Adipocyte (in vitro differentiated cells): ENCODE results near the gene TPCN2.
A peak's percentile ranks its signal among the peaks of the same experiment; 100 is the strongest.
"Not testable (repeated sequence)": the region's sequence is repeated elsewhere in the genome, so short reads cannot be mapped to it uniquely, and the experiment has no call there.

Experiments used
- DNase-seq: peaks from one replicate; pipeline ENCODE4 v3.0.0-alpha.2; 2015; ENCODE audit warnings: low read depth
- H3K27me3 ChIP-seq: replicated peaks from 2 replicates; pipeline ENCODE4 v1.7.0; 2013; ENCODE audit warnings: mild to moderate bottlenecking, low read length, moderate library complexity; ENCODE audit not compliant: control insufficient read depth, insufficient read depth
- H3K36me3 ChIP-seq: 2 replicates; pipeline ENCODE4 v1.7.0; 2013; ENCODE audit warnings: low read length, mild to moderate bottlenecking, moderate library complexity; ENCODE audit not compliant: control insufficient read depth, insufficient read depth, severe bottlenecking
- H3K4me1 ChIP-seq: 2 replicates; pipeline ENCODE4 v1.7.0; 2013; ENCODE audit warnings: mild to moderate bottlenecking, low read length, moderate library complexity; ENCODE audit not compliant: control insufficient read depth, insufficient read depth
- H3K4me3 ChIP-seq: 2 replicates; pipeline ENCODE4 v1.7.0; 2013; ENCODE audit warnings: mild to moderate bottlenecking, low read length, moderate library complexity
- H3K9ac ChIP-seq: 2 replicates; pipeline ENCODE4 v1.7.0; 2013; ENCODE audit warnings: mild to moderate bottlenecking, low read length, moderate library complexity
- H3K9me3 ChIP-seq: 2 replicates; pipeline ENCODE4 v1.7.0; 2013; ENCODE audit warnings: mild to moderate bottlenecking, low read length, moderate library complexity; ENCODE audit not compliant: control insufficient read depth

The TPCN2 gene

GRCh38 chr11:69133251-69133650 lies 84.5 kb downstream of the TPCN2 start:
- H3K27me3 ChIP-seq, result peaks cover 7% of the 10 kb centered on the region
- H3K9me3 ChIP-seq, result peaks cover 12% of the 10 kb centered on the region
- H3K4me1 ChIP-seq, result peaks cover 4% of the 10 kb centered on the region
- no peak overlapping the region for H3K4me3 ChIP-seq
- DNase-seq, result no peak
- H3K9ac ChIP-seq, result no peak overlapping the region
- H3K36me3 ChIP-seq, result no peaks in the 10 kb centered on the region

GRCh38 chr11:69134182-69134581 lies 85.5 kb downstream of the TPCN2 start:
- not testable (repeated sequence) for DNase-seq, H3K4me3 ChIP-seq, H3K4me1 ChIP-seq, H3K27me3 ChIP-seq, H3K36me3 ChIP-seq, H3K9ac ChIP-seq
- H3K9me3 ChIP-seq, result peaks cover 19% of the 10 kb centered on the region

GRCh38 chr11:69134957-69135356 lies 86.2 kb downstream of the TPCN2 start:
- peaks cover 7% of the 10 kb centered on the region for H3K27me3 ChIP-seq
- no peak overlapping the region for H3K9ac ChIP-seq
- H3K9me3 ChIP-seq, result peaks cover 18% of the 10 kb centered on the region
- peaks cover 4% of the 10 kb centered on the region for H3K4me1 ChIP-seq
- H3K36me3 ChIP-seq, result no peaks in the 10 kb centered on the region
- H3K4me3 ChIP-seq, result no peak overlapping the region
- DNase-seq, result no peak

GRCh38 chr11:69135420-69136363 lies 87.0 kb downstream of the TPCN2 start:
- H3K36me3 ChIP-seq, result no peaks in the 10 kb centered on the region
- no peak for DNase-seq
- H3K27me3 ChIP-seq, result peaks cover 7% of the 10 kb centered on the region
- peaks cover 18% of the 10 kb centered on the region for H3K9me3 ChIP-seq
- H3K4me3 ChIP-seq, result no peak overlapping the region
- no peak overlapping the region for H3K9ac ChIP-seq
- peaks cover 4% of the 10 kb centered on the region for H3K4me1 ChIP-seq

- Histone ChIP-seq H3K9ac (no peak overlapping the region), H3K36me3 (no peaks in the 10 kb centered on the region), H3K4me3 (no peak overlapping the region), H3K27me3 (peaks cover 7% of the 10 kb centered on the region), H3K4me1 (peaks cover 4% of the 10 kb centered on the region), H3K9me3 (peaks cover 18% of the 10 kb centered on the region)
- DNase-seq, result no peak
Measured at GRCh38 chr11:69136471-69136870, 87.7 kb downstream of the TPCN2 start.

GRCh38 chr11:69137151-69137844 lies 88.6 kb downstream of the TPCN2 start:
- Histone ChIP-seq H3K27me3 (no peaks in the 10 kb centered on the region), H3K4me1 (no peaks in the 10 kb centered on the region), H3K36me3 (no peaks in the 10 kb centered on the region), H3K4me3 (no peak overlapping the region), H3K9ac (no peak overlapping the region), H3K9me3 (peaks cover 21% of the 10 kb centered on the region)
- DNase-seq, result no peak

GRCh38 chr11:69138265-69138664 lies 89.5 kb downstream of the TPCN2 start:
- peaks cover 21% of the 10 kb centered on the region for H3K9me3 ChIP-seq
- H3K27me3 ChIP-seq, result no peaks in the 10 kb centered on the region
- H3K36me3 ChIP-seq, result no peaks in the 10 kb centered on the region
- H3K9ac ChIP-seq, result no peak overlapping the region
- H3K4me3 ChIP-seq, result no peak overlapping the region
- no peaks in the 10 kb centered on the region for H3K4me1 ChIP-seq
- peak; percentile 27 for DNase-seq

GRCh38 chr11:69140161-69140560 lies 91.4 kb downstream of the TPCN2 start:
- not testable (repeated sequence) for H3K36me3 ChIP-seq, DNase-seq, H3K27me3 ChIP-seq, H3K9ac ChIP-seq, H3K4me3 ChIP-seq
- peaks cover 17% of the 10 kb centered on the region for H3K9me3 ChIP-seq
- H3K4me1 ChIP-seq, result peaks cover 11% of the 10 kb centered on the region

GRCh38 chr11:69140635-69141034 lies 91.9 kb downstream of the TPCN2 start:
- no peak for DNase-seq
- peaks cover 16% of the 10 kb centered on the region for H3K4me1 ChIP-seq
- H3K36me3 ChIP-seq, result no peaks in the 10 kb centered on the region
- H3K27me3 ChIP-seq, result no peaks in the 10 kb centered on the region
- no peak overlapping the region for H3K9ac ChIP-seq
- peaks cover 18% of the 10 kb centered on the region for H3K9me3 ChIP-seq
- H3K4me3 ChIP-seq, result no peak overlapping the region

GRCh38 chr11:69141742-69142141 lies 93.0 kb downstream of the TPCN2 start:
- DNase-seq, result no peak
- no peaks in the 10 kb centered on the region for H3K27me3 ChIP-seq
- no peaks in the 10 kb centered on the region for H3K36me3 ChIP-seq

GRCh38 chr11:69142895-69143294 lies 94.2 kb downstream of the TPCN2 start:
- H3K36me3 ChIP-seq, result no peaks in the 10 kb centered on the region
- H3K9me3 ChIP-seq, result peaks cover 34% of the 10 kb centered on the region
- no peaks in the 10 kb centered on the region for H3K27me3 ChIP-seq
- no peak overlapping the region for H3K9ac ChIP-seq
- no peak overlapping the region for H3K4me3 ChIP-seq
- H3K4me1 ChIP-seq, result peaks cover 18% of the 10 kb centered on the region
- DNase-seq, result no peak

More at GRCh38 chr11:69141742-69142141, 93.0 kb downstream of the TPCN2 start:
- H3K4me1 ChIP-seq, result peaks cover 18% of the 10 kb centered on the region
- H3K4me3 ChIP-seq, result no peak overlapping the region
- no peak overlapping the region for H3K9ac ChIP-seq
- peaks cover 29% of the 10 kb centered on the region for H3K9me3 ChIP-seq
